ENCODE results near the gene PAMR1.

- TF ChIP-seq CTCF (conservative IDR thresholded peaks at IDR 0.05 in 1 of 2, IDR thresholded peaks at IDR 0.05 in 1 of 2; ENCODE audit: low read depth in 1 of 2, low read length in 2 of 2): no peak
- no peak for TF ChIP-seq EZH2 (IDR thresholded peaks at IDR 0.05; ENCODE audit: low read length, missing control alignments)
Observed at GRCh38 chr11:35566885-35567284, 41.5 kb upstream of the PAMR1 start.

Data from fibroblast of lung (primary cell).